Measurements from ENCODE around the gene ROBO1.

DNA sequence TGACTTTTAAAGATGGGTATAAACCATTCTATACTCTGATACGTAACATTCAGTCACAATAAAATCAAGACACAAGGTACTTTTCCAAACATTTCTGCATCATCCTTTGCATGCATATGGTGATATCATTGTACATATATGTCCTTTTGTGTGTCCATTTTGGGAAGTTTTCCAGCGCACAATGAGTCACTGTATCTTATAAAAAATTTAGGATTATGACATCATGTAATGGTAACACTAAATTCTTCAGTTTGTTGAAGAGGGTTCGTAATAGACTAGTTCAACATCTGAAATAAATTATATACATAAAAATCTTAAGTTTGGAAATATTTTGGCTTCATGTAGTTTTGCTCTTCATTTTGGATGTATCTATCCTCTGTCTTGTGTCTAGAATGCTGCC is 480.9 kb downstream of the ROBO1 start:
- TF ChIP-seq, protein P1, sequence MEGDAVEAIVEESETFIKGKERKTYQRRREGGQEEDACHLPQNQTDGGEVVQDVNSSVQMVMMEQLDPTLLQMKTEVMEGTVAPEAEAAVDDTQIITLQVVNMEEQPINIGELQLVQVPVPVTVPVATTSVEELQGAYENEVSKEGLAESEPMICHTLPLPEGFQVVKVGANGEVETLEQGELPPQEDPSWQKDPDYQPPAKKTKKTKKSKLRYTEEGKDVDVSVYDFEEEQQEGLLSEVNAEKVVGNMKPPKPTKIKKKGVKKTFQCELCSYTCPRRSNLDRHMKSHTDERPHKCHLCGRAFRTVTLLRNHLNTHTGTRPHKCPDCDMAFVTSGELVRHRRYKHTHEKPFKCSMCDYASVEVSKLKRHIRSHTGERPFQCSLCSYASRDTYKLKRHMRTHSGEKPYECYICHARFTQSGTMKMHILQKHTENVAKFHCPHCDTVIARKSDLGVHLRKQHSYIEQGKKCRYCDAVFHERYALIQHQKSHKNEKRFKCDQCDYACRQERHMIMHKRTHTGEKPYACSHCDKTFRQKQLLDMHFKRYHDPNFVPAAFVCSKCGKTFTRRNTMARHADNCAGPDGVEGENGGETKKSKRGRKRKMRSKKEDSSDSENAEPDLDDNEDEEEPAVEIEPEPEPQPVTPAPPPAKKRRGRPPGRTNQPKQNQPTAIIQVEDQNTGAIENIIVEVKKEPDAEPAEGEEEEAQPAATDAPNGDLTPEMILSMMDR (IDR thresholded peaks at IDR 0.05; ENCODE audit: insufficient read depth, low read length, poor library complexity, severe bottlenecking): no peak
- TF ChIP-seq EZH2phosphoT487 (conservative IDR thresholded peaks at IDR 0.05; ENCODE audit: low read length): no peak
